Islet precursor cell (in vitro differentiated cells): ENCODE measurements around the gene NWD2.

Experiments
- DNase-seq: peaks from one replicate; pipeline ENCODE4 v3.0.0-alpha.2; 2018

NWD2 gene

DNA sequence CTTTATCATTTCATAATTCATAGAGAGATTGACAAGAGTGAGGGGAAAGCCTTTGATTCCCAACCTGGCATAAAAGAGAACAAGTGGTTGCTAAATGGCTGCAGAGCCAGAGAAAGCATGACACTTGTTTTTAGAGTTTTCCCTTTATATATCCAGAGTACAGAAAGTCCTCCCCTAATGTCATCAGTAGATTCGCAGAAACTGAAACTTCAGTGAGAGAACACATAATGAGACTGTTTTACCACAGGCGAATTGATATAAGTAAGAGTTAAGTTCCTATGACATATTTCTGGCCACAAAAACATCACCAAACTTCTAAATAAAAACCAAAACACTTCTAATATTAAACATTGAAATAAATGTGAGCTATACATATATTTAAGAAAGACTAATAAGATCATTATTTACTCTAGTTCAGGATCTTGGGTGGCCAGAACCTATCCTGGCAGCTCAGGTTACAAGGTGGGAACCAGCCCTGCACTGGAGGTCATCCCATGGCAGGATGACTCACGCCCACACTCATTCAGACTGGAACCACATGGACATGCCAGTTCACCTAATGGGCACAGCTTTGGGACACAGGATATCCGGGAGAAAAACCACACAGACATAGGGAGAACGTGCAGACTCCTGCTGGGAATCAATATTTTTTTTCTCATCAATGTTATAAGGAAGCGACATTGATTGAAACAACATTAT lies 35.5 kb downstream of the NWD2 start:
- peak; percentile 62 for DNase-seq

DNA sequence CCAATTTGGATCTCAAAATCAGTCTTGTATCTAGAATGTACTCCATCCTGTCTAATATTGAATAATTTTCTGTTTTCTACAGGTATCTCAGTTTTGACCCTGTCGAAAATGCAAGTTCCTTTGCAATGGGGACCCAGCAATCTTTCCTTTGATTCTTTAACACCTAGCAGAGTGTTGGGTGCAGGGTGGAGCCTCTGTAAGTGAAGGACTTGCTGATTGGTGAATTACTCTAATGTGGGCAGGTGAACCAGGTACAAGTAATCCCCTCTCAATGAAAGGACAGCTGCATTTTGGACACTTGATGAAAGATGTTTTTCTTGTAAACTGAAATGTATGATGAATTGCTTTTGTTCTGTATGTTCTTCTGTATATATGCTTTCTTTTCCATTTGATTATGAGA lies 54.9 kb downstream of the NWD2 start:
- DNase-seq, result no peak

DNA sequence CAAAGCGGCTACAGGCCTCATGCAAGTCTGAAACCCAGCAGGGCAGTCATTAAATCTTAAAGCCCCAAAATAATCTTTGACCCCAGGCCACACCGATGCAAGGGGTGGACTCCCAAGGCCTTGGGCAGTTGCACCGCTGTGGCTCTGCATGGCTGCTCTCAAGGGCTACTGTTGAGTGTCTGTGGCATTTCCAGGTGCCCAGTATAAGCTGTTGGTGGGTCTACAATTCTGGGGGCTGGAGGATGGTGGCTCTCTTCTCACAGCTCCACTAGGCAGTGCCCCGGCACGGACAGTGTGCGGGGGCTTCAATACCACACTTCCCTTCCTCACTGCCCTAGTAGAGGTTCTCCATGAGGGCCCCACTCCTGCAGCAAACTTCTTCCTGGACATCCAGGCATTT lies 60.1 kb downstream of the NWD2 start:
- no peak for DNase-seq

DNA sequence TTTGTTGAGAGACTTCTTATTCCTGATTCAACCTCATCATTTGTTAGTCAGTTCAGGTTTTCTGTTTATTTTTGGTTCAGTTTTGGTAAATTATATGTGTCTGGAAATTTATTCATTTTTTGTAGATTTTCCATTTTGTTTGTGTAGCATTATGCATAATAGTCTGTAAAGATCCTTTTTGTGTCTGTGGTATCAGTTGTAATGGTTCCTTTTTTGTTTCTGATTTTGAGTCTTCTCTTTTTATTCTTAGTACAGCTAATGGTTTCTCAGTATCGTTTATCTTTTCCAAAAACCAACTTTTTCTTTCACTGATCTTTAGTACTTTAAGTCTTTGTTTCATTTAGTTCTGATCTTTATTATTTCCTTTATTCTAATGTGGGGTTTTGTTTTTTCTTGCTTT lies 61.4 kb downstream of the NWD2 start:
- DNase-seq, result no peak

DNA sequence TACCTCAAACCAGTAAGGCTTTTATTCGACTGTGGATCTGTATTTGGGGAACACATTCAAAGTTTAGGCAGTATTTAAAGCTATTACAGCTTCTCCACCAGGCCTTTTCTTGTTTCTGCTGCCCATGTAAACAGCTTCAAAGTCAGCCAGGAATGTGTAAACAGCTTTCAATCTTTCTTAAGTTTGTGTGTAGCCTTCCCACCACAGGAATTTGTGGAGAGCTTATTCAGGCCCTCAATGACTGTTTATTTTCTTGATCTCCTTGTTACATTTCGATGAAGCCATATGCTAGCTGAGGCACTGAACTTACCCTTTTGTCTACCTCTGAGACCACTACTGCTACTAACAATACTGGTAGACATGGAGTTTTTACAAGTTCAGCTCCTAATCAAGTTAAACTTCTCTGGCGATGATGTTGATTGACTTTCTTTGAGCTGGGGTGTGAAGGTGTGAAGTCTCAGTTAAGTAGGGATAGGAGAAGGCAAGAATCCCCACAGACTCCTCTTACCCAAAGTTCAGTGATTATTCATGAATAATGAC lies 72.6 kb downstream of the NWD2 start:
- DNase-seq, result no peak

DNA sequence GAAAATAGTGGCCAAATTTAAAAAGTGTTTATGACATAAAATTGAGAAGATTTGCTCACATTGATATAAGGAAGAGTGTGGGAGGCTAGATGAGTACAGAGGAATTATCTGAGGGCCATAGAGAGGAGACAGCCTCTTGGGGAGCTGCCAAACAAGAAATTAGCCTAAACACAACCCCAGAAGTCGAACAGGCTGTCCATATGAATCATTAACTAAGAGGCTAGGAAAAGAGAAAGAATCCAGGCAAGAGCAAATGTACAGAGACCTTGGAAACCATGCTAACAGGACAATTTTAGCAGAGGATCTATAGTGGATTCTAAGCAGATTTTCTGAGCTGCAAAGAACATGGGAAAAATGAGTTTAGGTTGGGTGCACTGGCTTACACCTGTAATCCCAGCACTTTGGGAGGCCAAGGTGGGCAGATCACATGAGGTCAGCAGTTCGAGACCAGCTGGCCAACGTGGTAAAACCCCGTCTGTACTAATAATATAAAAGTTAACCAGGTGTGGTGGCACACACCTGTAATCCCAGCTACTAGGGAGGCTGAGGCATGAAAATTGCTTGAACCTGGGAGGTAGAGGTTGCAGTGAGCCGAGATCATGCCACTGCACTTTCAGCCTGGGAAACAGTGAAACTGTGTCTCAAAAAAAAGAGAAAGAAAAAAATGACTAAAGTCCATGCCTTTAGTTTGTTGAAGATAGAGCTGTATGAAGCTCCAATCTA lies 76.1 kb downstream of the NWD2 start:
- DNase-seq, result no peak

DNA sequence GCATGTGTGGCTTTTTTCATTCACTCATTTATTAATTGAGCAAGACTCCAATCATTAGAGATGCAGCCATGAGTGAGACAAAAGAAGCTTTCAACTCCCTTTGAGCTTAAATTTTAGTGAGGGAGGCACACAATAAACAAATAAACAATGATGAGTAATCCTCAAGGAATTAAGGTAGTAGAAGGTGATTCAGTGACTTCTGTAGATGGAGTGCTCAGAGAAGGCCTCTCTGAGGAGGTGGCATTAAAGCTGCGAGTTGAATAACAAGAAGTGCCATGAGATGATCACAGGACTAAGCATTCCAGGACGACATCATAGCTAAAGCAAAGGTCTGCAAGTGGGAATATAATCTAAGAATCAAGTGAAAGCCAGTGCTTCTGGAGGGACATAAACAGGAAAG lies 77.6 kb downstream of the NWD2 start:
- peak; percentile 62 for DNase-seq

DNA sequence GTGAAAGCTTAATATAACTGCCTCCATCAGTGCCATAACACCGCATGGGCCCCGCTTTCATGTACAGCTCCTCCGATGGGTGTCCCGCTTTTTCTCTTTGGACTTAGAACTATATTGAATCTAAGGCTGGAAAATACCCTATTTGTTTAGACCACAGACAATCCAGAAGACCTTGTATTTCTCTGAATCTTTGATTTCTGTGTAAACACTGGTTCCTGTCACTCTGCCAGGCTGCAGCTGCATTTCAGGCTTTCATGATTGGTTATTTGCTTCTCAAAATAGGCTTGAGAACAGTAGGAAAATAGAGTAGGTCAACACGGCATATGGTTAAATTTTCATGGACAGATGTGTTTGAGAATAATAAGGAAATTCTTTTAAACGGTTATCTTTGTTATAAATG lies 80.0 kb downstream of the NWD2 start:
- no peak for DNase-seq

DNA sequence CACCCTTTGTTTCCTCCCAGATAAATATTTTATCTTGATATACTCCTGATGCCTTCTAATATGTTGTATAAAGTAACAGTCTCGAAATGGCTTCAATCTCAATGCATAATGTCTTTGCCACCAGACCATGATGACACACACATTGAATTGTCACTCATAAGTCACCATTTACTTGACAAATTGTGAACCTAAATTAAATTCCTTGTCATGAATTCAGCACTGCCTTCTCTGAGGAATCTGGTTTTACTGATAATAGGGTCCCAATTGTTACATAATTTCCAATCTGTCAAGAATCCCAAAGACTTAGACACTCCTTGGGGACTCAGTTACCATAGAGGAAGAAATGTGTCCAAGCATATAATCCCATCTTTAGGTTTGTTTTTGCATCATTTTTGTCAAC lies 82.3 kb downstream of the NWD2 start:
- no peak for DNase-seq

DNA sequence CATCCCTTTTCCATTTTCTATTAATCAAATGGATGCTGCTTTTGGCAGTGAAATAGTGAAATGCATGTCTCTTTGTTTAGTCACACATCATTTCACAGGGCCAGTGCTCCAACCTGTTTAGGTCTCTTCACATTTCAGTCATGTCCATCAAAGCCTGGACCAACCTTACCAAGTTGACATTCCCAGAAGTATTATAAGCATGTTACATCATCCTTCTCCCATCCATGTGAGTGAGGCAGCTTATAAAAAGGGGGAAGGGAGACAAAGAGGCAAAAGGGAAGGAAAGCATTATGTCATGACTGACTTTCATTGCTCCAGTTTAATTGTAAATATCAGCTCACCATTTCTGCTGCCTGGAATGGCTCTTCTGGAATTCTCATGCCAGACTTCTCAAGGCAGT lies 94.4 kb downstream of the NWD2 start:
- DNase-seq, result no peak

DNA sequence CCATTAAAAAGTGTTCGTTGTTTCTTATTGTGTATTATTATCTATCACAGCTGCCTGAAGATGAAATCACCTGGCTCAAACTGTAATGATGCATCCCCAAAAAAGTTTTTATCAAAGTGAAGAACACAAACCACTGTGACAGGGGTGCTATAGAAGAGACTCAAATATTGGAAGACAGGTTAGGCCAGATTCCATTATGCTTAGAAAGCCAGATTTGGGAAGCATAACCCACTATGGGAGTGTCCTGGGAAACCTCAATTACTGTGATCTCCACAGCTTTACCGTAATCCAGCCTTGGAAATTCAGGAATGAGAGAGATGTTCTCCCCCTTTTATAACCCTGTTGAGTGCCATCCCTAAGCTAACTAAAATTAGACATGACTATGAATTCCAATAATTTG lies 114.2 kb downstream of the NWD2 start:
- DNase-seq, result no peak

DNA sequence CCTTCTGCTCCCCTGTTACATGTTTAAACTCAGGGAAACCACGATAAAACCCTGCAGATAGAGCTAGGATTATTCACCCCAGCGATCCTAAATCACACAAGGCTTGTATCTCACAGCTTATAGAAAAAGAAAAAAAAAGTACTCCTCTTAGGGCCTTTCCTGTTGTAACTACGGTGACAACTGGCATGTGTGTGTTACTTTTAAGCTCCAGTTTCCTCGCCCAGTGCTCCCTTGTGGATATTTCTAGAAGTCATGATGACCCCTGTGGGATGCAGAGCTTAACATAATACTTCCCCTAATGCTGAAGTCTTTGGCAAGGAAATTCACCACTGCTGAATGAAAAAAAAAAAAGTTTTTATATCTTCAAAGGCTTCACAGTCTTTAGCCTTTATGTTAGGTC lies 114.7 kb downstream of the NWD2 start:
- DNase-seq, result no peak

DNA sequence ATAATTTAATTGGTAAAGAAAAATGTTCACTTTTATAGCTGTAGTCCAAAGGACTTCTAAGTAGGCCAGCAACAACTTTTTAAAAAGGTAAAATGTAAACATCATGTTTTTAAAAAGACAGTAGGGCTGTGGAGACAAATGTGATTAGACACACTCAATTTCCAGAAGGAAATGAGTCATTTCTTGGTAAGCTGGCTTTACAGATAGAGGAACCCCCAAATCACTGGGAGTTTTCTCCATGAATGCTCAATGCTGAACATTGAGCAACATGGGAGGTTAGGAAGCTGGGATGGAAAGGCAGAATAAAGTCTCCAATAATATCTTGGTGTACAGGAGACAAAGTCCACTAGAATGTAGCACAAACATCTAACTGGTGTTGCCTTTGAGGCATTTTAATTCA lies 121.3 kb downstream of the NWD2 start:
- DNase-seq, result no peak

DNA sequence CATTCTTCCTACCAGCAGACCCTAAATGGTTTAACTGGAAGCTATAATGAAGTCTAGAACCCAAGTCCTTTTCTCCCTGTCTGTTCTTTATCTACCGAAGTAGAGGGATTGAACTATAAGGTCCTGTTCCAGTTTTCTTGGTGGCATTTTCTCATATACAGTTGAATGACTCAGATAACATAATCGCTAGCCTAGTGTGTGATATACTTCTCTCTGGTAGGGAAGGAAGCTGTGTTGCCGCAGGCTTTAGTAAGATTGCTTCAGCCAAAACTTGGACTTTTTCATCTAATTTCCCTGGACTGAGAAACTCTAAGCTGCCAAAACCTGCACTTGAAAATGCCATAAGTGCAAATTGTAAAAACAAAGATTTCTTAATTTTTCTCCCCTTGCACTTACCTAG lies 123.4 kb downstream of the NWD2 start:
- no peak for DNase-seq

DNA sequence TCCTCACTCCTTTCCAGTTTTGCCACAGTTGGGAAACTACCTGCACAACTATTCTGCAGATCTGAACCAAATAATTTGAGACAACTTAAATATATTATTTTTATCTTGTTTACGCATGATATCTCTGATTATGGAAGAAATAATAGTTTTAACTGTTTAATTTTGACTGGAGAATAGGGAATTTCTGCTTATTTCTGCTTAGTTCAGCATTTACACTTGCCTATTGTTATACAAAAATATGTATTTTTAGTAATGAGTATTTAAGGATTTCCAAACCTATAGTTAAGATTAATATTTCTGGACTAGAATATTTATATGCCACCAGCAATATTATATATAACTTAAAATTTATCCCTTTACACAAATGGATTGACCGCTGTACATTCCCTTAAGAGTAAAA lies 125.5 kb downstream of the NWD2 start:
- no peak for DNase-seq

DNA sequence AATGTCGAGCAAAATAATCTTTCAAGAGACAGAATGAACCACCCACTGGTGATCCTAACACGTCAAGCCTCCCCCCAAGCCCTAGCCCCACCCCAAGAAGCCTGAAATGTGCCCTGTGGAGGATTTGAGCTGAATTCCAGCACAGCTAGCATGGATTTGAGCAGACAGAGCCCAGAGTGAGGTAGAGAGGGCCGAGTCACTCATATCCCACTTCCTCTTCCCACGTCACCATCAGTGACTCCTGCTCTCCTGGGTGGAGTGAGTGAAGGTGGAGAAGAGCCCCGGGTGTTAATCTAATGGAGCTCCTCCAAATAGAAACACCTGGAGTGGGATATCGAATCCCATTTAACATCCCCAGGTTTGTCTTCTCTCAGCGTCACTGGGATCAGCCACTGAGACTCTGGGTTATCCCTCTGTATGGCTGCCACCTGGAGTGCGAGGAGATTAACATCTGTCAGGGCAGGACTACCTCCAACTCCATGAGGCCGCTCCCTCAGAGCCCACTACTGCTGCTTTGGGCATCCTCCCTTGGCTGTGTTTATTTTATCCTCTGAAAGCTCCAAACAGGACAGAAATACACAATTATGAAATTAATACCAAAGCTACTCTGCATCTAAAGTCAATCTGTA lies 136.6 kb downstream of the NWD2 start:
- no peak for DNase-seq

DNA sequence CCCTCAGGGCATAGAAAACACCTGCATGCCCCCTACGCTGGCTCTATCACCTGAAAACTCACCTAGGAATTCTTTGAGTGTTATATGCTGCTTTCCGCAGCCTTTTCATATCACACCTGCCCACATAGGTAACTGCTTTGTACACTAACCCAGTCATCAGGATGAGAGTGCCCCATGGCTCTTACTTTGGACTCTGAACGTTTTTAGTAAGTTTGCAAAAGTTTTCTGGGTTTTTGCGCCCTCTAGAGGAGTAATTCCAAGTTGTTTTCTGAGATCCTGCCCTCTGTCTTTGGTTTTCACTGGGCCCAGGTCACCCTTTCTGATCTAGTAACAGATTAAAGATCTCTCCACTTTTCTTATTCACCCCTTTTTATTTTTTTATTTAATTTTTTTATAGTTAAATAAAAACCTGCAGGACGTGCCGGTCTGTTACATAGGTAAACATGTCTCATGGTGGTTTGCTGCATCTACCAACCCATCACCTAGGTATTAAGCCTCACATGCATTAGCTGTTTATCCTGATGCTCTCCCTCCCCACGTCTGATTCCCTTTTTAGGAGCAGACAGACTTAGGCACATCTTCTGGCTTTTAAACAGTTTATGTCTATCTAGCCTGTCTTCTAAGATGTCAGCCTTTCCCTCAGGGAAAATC lies 139.2 kb downstream of the NWD2 start:
- DNase-seq, result peak; percentile 57

DNA sequence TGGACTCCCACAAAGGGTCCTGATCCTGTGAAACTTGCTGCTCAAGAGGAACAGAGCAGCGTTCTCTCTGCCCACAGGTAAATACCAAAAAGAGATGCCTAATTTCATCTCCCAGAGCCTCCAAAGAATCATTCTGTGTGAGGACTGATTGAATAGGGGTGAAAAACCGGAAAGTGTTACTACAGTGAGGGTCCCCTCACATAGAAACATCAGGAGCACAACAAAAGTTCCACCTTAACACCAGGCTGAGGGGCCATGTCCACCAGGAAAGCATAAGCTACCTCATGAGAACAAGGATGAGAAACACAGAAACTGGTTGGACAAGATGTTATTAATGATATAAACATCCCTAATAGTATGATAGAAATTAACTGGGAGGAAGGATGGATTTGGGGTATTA lies 140.9 kb downstream of the NWD2 start:
- DNase-seq, result no peak

DNA sequence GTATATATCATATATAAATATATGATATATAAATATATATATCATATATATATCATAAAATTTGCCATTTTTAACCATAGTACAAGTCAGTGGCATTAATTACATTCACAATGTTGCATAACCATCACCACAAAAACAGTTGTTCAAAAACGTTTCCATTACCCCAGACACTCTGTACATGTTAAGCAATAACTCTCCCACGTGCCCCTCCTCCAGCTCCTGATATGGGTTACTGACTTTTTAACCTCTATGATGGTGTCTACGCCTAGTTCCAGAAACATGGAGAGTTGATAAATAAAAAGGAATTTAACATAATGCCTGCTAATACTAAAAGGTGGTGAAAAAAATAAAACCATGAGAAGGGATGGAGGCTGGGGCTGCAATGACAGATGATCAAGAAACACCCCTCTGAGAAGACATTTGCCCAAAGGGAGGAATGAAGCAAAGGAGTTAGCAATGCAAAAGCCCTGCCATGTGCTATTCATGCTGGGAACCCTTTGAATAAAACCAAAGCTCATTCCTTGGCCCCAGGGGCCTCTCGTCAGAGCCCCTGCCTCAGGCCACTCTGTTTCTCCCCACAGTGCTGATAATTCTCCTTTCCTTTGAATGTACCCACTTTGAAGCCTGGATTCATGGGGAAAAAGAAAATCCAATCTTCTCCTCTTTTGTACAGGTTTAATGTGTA lies 144.3 kb downstream of the NWD2 start:
- DNase-seq, result no peak

DNA sequence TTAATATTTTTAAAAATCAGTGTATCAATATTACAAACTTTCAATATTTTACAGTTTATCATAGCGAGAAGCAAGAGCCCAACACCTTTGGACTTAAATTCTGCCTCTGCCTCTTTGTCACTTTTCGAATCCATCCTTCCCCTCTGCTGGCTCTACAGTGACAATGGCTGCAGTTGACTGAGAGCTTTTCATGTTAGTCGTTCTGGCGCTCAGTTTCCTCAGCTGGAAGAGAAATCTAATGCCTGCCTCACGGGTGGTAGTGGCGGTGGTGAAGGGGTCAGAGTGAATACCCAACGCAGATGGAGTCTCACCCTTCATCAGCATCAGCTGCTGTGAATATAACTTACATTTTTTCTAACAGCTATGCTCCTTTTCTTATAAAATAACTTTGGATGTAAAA lies 144.8 kb downstream of the NWD2 start:
- no peak for DNase-seq

DNA sequence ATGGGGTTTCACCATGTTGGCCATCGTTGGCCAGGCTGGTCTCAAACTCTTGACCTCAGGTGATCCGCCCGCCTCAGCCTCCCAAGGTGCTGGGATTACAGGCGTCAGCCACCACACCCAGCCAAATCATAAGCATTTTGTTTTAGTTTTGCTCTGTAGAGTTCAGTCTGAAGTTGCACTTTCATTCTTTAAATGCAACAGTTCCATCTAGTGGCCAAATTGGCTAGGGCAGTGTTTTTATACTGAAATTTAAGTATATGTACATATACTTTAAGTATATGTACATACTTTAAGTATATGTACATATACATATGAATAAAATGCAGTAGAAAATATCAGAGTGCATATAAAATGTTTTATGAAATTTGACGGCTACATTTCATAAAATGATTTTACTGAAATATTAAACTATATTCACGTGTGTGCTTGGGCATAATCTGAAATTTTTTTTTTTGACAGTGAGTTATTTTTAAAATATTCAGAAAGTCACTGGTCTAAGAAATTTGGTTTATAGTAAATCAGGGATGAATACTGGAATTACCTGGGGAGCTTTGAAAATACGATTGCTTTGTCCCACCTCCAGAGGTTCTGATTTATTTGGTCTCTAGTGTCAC lies 145.5 kb downstream of the NWD2 start:
- no peak for DNase-seq

DNA sequence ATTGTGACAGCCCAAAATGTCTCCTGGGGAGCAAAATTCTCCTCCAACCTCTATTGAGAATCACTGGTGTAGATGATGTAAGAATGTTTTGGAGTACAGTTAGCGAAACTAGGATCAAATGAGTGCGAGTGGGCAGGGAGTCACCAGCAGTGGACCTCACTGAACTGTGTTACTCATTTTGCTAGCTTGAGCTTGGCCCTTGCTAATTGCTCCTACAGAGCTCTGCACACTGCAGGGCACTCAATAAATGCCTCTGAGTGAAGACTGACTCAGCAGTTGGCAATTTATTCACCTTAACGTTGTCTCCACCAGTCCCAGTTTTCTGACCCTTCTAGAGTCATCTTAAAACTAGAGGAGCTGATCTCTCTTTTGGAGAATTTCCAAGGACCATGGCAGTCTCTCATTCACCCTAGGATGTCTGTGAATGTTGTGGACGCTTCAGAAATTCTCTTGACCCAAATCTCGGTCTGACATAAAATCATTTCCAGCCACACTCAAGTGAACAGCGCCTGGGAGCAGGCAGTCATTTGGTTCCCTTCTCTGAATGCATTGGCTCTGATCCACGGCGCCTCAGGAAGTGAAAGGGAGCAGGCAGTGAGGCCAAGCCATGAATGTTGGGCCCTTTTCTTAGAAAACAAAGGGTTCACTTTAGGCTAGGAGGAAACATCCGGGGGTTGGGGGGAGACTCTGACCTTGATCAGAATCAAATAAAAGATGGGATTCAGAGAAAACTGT lies 148.1 kb downstream of the NWD2 start:
- peak; percentile 81 for DNase-seq
